NCI-H1436 (cell line): ENCODE measurements around the gene TMCC1.
A peak's percentile ranks its signal among the peaks of the same experiment; 100 is the strongest.
"Not testable (repeated sequence)": the region's sequence is repeated elsewhere in the genome, so short reads cannot be mapped to it uniquely, and the experiment has no call there.

Experiments used
- DNase-seq: peaks from one replicate; lab custom pipeline; 2025; lab: John Stamatoyannopoulos, UW

Gene TMCC1

DNA sequence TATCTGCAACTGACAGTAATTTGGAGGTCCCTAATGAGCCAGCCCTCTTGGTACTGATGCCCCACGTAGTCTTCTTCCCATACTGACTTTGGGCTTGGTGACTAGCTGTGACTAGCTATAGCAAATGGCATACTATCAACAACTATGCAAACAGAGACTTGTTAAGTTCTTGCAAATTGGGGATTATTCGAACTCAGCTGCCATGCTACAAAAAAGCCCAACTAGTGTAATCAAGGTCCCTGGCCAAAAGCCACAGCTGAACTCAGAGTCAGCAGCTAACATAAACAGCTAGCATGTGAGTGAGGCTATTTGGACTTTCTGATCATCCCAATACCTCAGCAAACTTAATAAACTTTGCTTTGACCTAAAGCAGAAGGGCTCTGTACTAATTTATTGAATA lies 165.8 kb downstream of the TMCC1 start:
- no peak for DNase-seq

- DNase-seq, result no peak
These were observed 169.8 kb downstream of the TMCC1 start for GRCh38 chr3:129723558-129724324.

DNA sequence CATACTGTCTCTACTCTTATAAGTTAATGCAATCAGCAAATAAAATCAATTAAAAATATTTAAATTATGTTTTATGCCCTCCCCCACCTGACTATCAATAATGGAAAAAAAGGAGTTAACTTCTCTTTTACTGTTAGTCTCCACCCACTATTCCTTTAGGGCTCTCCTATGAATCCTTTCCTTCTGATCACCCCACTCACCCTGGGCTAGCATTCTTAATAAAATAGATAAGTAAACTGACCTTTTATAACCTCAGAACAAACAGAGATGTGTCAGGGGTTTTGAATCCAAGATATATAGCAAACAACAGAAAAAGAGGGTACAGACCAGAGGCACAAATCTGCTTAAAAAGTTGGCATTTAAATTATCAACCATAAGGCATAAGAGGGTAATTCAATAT lies 171.0 kb downstream of the TMCC1 start:
- no peak for DNase-seq

GRCh38 chr3:129718201-129718600 lies 175.3 kb downstream of the TMCC1 start:
- DNase-seq, result no peak

- DNase-seq, result no peak
These were observed 177.7 kb downstream of the TMCC1 start for GRCh38 chr3:129715854-129716253.

DNA sequence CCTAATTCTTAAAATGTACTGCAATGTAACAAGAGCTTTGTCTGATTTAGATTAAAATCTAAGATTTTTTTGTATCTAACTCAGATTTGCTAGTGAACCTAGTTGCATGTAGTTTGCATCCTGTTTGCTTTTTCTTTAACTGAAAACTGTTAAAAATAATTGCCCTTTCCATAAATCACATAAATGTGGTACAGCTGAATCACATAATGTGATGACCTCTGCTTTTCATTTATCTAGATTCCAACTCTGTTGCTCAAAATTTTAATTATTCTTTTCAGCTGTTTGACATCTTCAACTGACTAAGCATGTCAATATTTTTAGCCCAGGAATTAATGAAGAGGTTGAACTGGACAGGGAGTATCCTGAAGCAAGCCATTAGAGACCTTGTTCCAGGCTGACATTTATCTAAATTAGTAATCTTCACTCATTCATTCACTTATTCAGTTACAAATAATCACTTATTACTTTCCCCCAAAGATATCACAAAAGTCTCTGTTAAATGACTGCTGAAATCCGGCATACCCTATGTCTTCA lies 185.1 kb downstream of the TMCC1 start:
- DNase-seq, result no peak

GRCh38 chr3:129705274-129705673 lies 188.2 kb downstream of the TMCC1 start:
- DNase-seq, result no peak

- DNase-seq, result no peak
These were observed 189.6 kb downstream of the TMCC1 start for GRCh38 chr3:129703913-129704312.

DNA sequence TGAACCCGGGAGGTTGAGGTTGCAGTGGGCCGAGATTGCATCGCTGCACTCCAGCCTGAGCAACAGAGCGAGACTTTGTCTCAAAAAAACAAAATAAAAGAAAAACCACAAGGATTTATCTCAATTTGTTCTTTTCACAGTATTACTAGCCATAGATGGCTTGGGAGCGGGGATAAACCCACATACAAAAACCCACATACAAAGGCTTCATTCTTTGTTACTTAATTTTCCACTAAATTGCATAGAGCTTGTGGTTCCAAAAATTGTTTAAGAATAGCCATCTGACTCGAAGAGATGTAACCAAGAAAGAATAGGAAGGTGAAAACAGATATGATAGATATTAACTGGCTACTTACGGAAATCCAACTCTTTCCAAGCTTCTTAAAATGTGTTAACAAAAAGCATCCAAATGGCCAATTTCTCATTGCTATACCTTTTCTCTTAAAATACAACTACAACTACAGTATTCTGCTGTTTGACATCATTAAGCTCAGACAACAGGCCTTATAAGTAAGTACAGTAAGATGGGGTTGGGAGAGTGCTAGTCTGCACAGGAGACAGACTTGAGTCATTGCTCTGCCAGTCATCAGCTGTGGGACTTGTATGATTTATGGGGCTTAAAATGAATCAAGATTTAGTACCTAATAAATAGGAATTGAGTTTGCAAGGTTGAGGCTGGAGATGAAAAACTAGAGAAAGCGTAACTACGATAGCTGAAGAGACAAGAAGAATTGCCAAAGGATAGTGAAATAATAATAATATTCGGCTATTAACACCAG lies 190.4 kb downstream of the TMCC1 start:
- no peak for DNase-seq

GRCh38 chr3:129701161-129701560 lies 192.3 kb downstream of the TMCC1 start:
- no peak for DNase-seq

GRCh38 chr3:129699612-129700011 lies 193.9 kb downstream of the TMCC1 start:
- DNase-seq, result no peak

GRCh38 chr3:129699199-129699598 lies 194.3 kb downstream of the TMCC1 start:
- no peak for DNase-seq

DNA sequence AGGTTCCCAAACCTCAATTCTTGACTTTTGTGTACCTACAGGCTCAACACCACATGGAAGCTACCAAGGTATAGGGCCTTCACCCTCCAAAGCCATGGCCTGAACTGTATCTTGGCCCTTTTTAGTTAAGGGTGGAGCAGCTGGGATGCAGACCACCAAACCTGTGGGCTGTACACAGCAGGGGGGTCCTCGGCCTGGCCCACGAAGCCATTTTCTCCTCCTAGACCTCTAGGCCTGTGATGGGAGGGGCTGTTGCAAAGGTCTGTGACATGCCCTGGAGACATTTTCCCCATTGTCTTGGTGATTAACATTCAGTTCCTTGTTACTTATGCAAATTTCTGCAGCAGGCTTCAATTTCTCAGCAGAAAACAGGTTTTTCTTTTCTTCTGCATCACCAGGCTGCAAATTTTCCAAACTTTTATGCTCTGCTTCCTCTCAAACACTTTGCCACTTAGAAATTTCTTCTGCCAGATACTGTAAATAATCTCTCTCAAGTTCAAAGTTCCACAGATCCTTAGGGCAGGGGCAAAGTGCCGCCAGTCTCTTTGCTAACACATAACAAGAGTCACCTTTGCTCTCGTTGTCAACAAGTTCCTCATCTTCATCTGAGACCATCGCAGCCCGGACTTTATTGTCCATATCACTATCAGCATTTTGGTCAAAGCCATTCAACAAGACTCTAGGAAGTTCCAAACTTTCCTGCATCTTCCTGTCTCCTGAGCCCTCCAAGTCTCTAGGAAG lies 196.1 kb downstream of the TMCC1 start:
- no peak for DNase-seq

- DNase-seq, result not testable (repeated sequence)
These were observed 197.1 kb downstream of the TMCC1 start for GRCh38 chr3:129696430-129696829.

GRCh38 chr3:129695230-129695629 lies 198.3 kb downstream of the TMCC1 start:
- no peak for DNase-seq

- DNase-seq, result no peak
These were observed 199.3 kb downstream of the TMCC1 start for GRCh38 chr3:129694228-129694627.

DNA sequence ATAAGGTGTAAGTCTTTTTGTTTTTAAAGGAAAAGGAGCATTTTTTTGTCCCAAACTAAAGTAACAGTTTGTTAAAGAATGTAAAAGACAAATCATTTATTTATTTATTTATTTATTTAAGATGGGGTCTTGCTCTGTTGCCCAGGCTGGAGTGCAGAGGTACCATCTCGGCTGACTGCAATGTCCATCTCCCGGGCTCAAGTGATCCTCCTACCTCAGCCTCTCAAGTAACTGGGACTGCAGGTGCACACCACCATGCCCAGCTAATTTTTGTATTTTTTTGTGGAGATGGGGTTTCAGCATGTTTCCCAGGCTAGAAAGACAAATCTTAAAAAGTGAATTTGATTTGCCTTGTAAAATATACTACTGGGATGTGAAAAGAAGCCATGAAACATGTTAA lies 200.8 kb downstream of the TMCC1 start:
- no peak for DNase-seq

DNA sequence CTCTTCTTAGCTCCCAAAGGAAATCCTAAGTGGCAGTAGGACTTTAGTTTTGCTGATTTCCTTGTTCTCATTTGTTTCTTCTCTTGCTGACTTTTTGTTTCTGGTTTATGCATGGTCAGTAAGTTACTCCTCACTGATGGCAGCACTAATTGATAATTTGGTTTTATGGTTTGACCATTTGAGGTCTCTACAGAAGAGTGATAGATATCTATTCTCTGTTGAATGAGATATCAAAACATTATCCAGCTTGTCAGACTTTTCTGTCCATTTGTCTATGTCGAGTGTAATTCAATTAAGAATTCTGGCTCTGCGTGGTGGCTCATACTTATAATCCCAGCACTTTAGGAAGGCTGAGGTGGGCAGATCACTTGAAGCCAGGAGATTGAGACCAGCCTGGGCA lies 202.5 kb downstream of the TMCC1 start:
- no peak for DNase-seq

- peak; percentile 83 for DNase-seq
These were observed 203.1 kb downstream of the TMCC1 start for GRCh38 chr3:129690406-129690805.

GRCh38 chr3:129689036-129689435 lies 204.5 kb downstream of the TMCC1 start:
- DNase-seq, result no peak

DNA sequence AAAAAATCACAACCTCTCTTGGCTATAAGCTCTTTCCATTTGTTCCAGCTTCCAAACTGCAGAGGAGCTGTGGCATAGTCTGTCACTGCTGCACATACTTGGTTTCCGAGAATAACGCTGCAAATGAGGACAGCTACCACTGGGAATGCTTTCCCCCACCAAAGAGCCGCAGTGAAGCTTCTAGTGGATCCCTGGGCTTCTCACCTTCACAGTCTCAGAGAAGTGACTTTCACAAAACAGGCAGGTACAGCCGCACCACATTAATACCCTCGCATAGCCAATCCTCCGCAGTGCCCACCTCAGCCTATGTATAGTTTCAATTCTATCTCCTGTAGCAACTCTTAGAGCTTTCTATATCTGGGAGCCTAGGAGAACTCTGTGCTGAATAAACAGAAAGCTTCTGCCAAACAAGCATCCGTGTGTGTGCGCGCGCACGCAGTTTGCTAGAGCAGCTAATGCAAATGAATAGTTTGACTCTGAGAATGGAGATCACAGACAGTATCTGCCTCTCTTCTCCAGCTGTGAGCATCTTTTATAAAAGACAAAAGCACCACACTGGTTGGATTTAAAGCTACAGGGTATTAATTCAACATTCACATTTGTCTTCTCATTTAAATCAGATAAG lies 205.1 kb downstream of the TMCC1 start:
- peak; percentile 75 for DNase-seq

- no peak for DNase-seq
These were observed 205.9 kb downstream of the TMCC1 start for GRCh38 chr3:129687586-129688125.
